Panc1 (cell line): Measurements from ENCODE around the gene LARP7. TPM values are rescaled to one million over a fixed set of nuclear protein-coding genes. Genes with fewer than 3 reads are reported as not detected.

ENCODE experiments used
- ATAC-seq: fragments of 200-7000 bp; cut with Tn5 transposase; 2 replicates; pipeline ENCODE4 v1.9.1; 2020; ENCODE audit warnings: mild to moderate bottlenecking, moderate library complexity
- BruUV-seq: library from RNA; stranded (reverse); fragments of 400-500 nt; replicated peaks from 2 replicates; lab custom pipeline; 2021; lab: Mats Ljungman, UMichigan
- CTCF ChIA-PET: fragments of 300-600 bp; sonication (Branson Sonifier 250); formaldehyde crosslinking; loops from one replicate; lab custom pipeline; 2022; ENCODE audit warnings: antibody characterized with exemption; lab: Charles Lee
- POLR2A ChIA-PET: fragments of 300-600 bp; sonication (Branson Sonifier 250); formaldehyde crosslinking; loops from one replicate; lab custom pipeline; 2022; ENCODE audit warnings: antibody characterized with exemption; lab: Charles Lee
- DNase-seq: peaks from one replicate; pipeline ENCODE4 v3.0.0-alpha.2; 2010; ENCODE audit warnings: low read depth, low spot score
- H3K27ac ChIP-seq: 2 replicates; pipeline ENCODE4 v1.5.1; 2011; ENCODE audit warnings: mild to moderate bottlenecking, low read length, inconsistent platforms
- H3K27me3 ChIP-seq: fragments of 200-500 bp; sonication (Bioruptor generic); 2 replicates; pipeline ENCODE4 v1.6.0; 2014; ENCODE audit warnings: low read length, inconsistent platforms; ENCODE audit not compliant: control insufficient read depth, insufficient read depth
- H3K36me3 ChIP-seq: fragments of 200-500 bp; sonication (Bioruptor generic); 2 replicates; pipeline ENCODE4 v1.5.1; 2014; ENCODE audit warnings: inconsistent platforms, mild to moderate bottlenecking, low read length, moderate library complexity; ENCODE audit not compliant: control insufficient read depth, insufficient read depth
- H3K4me1 ChIP-seq: 2 replicates; pipeline ENCODE4 v1.5.1; 2011; ENCODE audit warnings: inconsistent platforms, mild to moderate bottlenecking, low read length, moderate library complexity; ENCODE audit not compliant: control insufficient read depth, insufficient read depth
- H3K4me3 ChIP-seq, 2 experiments: 2 replicates each; pipeline ENCODE4 v1.5.1; 2011 to 2012; ENCODE audit warnings: low read depth in 2 of 2, low read length in 2 of 2, mild to moderate bottlenecking in 2 of 2, inconsistent platforms in 1 of 2, moderate library complexity in 1 of 2
- H3K9me3 ChIP-seq: fragments of 200-500 bp; sonication (Bioruptor generic); 2 replicates; pipeline ENCODE4 v1.5.1; 2014; ENCODE audit warnings: low read depth, mild to moderate bottlenecking, inconsistent platforms, low read length, moderate library complexity; ENCODE audit not compliant: control insufficient read depth, insufficient read depth
- CTCF ChIP-seq: fragments of 450-650 bp; IDR thresholded peaks from 2 replicates; pipeline ENCODE4 v1.5.1; 2017; ENCODE audit warnings: mild to moderate bottlenecking
- POLR2AphosphoS5 ChIP-seq: IDR thresholded peaks from 2 replicates; pipeline ENCODE4 v1.6.1; 2012; ENCODE audit warnings: mild to moderate bottlenecking, low read depth, low read length, moderate library complexity
- SIN3A ChIP-seq: IDR thresholded peaks from 2 replicates; pipeline ENCODE4 v1.6.1; 2012; ENCODE audit warnings: low read depth, mild to moderate bottlenecking, low read length, moderate library complexity, borderline replicate concordance; ENCODE audit not compliant: insufficient read depth
- TCF7L2 ChIP-seq: IDR thresholded peaks from 2 replicates; pipeline ENCODE4 v1.6.1; 2011; ENCODE audit warnings: mild to moderate bottlenecking, low read depth, low read length, inconsistent platforms
- in situ Hi-C: cut with HindIII; loops from 2 replicates; pipeline ENCODE4 v1.10.0; 2016; ENCODE audit warnings: low sequenced_read_pairs, low pct_unique_long_range_greater_than_20kb
- intact Hi-C: fragments of 100-400 bp; cut with micrococcal nuclease; formaldehyde crosslinking; loops from one replicate; pipeline ENCODE4 v1.10.0; 2022; ENCODE audit not compliant: unreplicated experiment
- total RNA-seq: library from RNA; stranded (reverse); gene quantifications from one replicate; pipeline ENCODE4 v1.2.1, GENCODE V29; 2021; ENCODE audit not compliant: unreplicated experiment
- TF ChIP-seq, protein P1 (sequence below), 2 experiments: IDR thresholded peaks; 2 replicates each; pipeline ENCODE4 v1.6.1; 2011 to 2012; ENCODE audit warnings: low read depth in 2 of 2, control low read depth in 1 of 2, low read length in 1 of 2, mild to moderate bottlenecking in 1 of 2, moderate library complexity in 1 of 2; ENCODE audit not compliant: insufficient read depth in 1 of 2

Gene LARP7
- total RNA-seq, 1 experiment from 2014 or later: 21.7 TPM

- intact Hi-C loops (loop anchor here (5.0 to 10.0 kb wide), 2 partner anchors 304 to 461 kb away; no protein-coding TSS in a partner anchor), in situ Hi-C loops (no loop called here)
- peaks cover 3% of the 10 kb centered on the region; the same call in 1 of the 2 replicates for H3K4me1 ChIP-seq
- TF ChIP-seq SIN3A: no peak
- no peak for TF ChIP-seq POLR2AphosphoS5
- TF ChIP-seq CTCF: peak; percentile 52; the same call in 1 of the 2 replicates
- H3K27ac ChIP-seq: no peak overlapping the region
- no peaks in the 10 kb centered on the region for H3K9me3 ChIP-seq
- H3K36me3 ChIP-seq: peaks cover 6% of the 10 kb centered on the region
- ATAC-seq (no peak), DNase-seq (peak; percentile 13)
- no TSS peak for BruUV-seq
- CTCF ChIA-PET: no interaction called here
- POLR2A ChIA-PET: no interaction called here
- H3K4me3 ChIP-seq: no peak overlapping the region
- no peaks in the 10 kb centered on the region for H3K27me3 ChIP-seq
Observed at GRCh38 chr4:112633477-112634235, 3.3 kb upstream of the LARP7 start.

DNA sequence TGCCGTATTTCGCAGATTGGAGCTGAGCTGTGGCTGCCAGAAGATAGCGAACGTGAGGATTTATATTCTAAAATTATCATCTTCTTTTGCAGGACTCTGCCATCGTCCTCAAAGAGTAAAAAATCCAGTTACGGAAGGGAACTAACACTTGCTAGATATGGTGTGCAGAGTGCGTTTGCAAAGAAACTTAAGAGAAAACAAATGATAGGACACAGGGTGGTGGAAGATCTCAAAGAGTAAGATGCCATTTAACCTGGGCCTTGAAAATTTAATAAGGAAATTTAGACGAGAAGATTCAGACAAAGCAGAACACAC lies 566 bp downstream of the LARP7 start:
- Histone ChIP-seq H3K27me3 (no peaks in the 10 kb centered on the region), H3K36me3 (peaks cover 6% of the 10 kb centered on the region; the same call in 1 of the 2 replicates), H3K9me3 (no peaks in the 10 kb centered on the region), H3K4me1 (peaks cover 3% of the 10 kb centered on the region; the same call in 1 of the 2 replicates), H3K4me3 (peak overlapping the region; percentile 92 to 98), H3K27ac (peak overlapping the region; percentile 96)
- ChIA-PET CTCF (interaction anchor here (0.7 kb wide), 1 partner anchor 777 kb away, joined by 5 read pairs; no protein-coding TSS in a partner anchor), POLR2A (interaction anchor here (0.6 kb wide), 1 partner anchor 46 kb away, joined by 3 read pairs; no protein-coding TSS in a partner anchor)
- DNase-seq (no peak), ATAC-seq (peak; percentile 12; the same call in 1 of the 2 replicates)
- TF ChIP-seq, protein P1, sequence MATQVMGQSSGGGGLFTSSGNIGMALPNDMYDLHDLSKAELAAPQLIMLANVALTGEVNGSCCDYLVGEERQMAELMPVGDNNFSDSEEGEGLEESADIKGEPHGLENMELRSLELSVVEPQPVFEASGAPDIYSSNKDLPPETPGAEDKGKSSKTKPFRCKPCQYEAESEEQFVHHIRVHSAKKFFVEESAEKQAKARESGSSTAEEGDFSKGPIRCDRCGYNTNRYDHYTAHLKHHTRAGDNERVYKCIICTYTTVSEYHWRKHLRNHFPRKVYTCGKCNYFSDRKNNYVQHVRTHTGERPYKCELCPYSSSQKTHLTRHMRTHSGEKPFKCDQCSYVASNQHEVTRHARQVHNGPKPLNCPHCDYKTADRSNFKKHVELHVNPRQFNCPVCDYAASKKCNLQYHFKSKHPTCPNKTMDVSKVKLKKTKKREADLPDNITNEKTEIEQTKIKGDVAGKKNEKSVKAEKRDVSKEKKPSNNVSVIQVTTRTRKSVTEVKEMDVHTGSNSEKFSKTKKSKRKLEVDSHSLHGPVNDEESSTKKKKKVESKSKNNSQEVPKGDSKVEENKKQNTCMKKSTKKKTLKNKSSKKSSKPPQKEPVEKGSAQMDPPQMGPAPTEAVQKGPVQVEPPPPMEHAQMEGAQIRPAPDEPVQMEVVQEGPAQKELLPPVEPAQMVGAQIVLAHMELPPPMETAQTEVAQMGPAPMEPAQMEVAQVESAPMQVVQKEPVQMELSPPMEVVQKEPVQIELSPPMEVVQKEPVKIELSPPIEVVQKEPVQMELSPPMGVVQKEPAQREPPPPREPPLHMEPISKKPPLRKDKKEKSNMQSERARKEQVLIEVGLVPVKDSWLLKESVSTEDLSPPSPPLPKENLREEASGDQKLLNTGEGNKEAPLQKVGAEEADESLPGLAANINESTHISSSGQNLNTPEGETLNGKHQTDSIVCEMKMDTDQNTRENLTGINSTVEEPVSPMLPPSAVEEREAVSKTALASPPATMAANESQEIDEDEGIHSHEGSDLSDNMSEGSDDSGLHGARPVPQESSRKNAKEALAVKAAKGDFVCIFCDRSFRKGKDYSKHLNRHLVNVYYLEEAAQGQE (IDR thresholded peaks at IDR 0.05; ENCODE audit: insufficient read depth in 1 of 2, low read depth in 2 of 2, low read length in 1 of 2): no peak
- TF ChIP-seq CTCF: no peak
- TF ChIP-seq SIN3A: no peak
- no peak for TF ChIP-seq TCF7L2
- TF ChIP-seq POLR2AphosphoS5: no peak
- in situ Hi-C loops (no loop called here), intact Hi-C loops (loop anchor here (2.0 to 10.0 kb wide), 2 partner anchors 125 to 457 kb away; no protein-coding TSS in a partner anchor)
- TSS peak; percentile 91 for BruUV-seq
